ENCODE measurements around the gene RNF31. TPM values are rescaled to one million over a fixed set of nuclear protein-coding genes. Genes with fewer than 3 reads are reported as not detected.
A peak's percentile ranks its signal among the peaks of the same experiment; 100 is the strongest.

RNF31 gene
- total and polyA plus RNA-seq, 2 of the 13 experiments (the other 11 are each of a cell fraction or from before 2014, with no cell fraction given): 48.2 to 86.8 TPM

DNA sequence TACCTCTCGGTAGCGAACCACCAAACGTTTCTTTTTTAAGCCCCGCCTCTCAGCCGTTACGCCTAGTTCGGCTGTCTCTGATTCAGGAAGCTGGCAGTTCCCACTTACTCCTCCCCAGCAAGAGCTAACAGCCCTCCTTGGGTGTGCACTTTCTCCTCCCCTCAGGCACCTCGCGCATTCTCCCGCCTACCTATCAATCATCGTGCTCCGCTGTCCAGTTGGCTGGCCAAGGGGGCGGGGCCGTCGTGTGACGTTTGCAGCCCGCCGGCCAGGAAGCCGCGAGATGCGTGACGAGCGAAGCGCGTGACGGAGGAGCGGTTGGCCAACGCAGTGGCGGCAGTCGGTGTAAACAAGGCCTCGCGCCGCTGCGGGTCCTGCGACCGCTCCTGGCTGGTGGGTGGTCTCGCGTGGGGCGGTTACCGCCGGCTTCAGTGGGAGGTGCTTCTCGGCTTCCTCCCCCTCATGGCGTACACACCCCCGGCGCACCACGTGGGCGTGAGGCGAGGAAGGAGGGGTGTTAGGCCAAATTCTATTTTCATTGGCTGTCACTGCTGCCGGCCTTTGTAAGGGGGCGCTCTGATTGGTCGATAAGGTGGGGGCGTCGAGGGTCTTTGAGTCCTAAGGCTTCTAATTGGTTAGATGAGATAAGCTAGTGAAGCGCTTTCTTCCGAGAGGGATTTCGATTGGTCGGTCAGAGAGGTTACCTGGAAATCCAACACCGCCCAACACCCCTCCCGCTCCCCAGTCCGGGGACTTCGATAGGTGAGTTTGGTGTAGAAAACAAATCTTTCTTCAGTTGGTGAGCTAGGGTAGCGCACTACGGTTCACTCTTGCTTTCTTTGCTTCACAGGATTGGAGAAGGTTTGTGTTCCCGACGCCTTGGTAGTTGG lies 32.5 kb upstream of the RNF31 start, which contains the start of the genes DCAF11 and NRL (continued):
- TF ChIP-seq TCF7 (IDR thresholded peaks at IDR 0.05; ENCODE audit: low read depth) (no peak), GTF3A (CRISPR knock-in tag; conservative IDR thresholded peaks at IDR 0.05) (peak; percentile 57; the same call in 1 of the 2 replicates), ATF1 (CRISPR knock-in tag; IDR thresholded peaks at IDR 0.05) (no peak), DNMT1 (CRISPR knock-in tag; IDR thresholded peaks at IDR 0.05) (peak; percentile 99), ZNF772 (CRISPR knock-in tag; IDR thresholded peaks at IDR 0.05) (peak; percentile 97), FOXA3 (CRISPR knock-in tag; IDR thresholded peaks at IDR 0.05) (peak; percentile 94), CHD2 (IDR thresholded peaks at IDR 0.05; ENCODE audit: low read depth, low read length) (peak; percentile 99), ZNF569 (CRISPR knock-in tag; IDR thresholded peaks at IDR 0.05; ENCODE audit: borderline replicate concordance) (0 out of 2 replicates have a peak, but pooled peaks have one; percentile 61), IKZF4 (CRISPR knock-in tag; IDR thresholded peaks at IDR 0.05; ENCODE audit: borderline replicate concordance, low read depth, not compliant biosample characterization) (peak; percentile 99), NFE2L1 (CRISPR knock-in tag; IDR thresholded peaks at IDR 0.05; ENCODE audit: borderline replicate concordance) (0 out of 2 replicates have a peak, but pooled peaks have one; percentile 47), ZNF160 (CRISPR knock-in tag; IDR thresholded peaks at IDR 0.05) (peak; percentile 95)
- TF ChIP-seq, protein P1, sequence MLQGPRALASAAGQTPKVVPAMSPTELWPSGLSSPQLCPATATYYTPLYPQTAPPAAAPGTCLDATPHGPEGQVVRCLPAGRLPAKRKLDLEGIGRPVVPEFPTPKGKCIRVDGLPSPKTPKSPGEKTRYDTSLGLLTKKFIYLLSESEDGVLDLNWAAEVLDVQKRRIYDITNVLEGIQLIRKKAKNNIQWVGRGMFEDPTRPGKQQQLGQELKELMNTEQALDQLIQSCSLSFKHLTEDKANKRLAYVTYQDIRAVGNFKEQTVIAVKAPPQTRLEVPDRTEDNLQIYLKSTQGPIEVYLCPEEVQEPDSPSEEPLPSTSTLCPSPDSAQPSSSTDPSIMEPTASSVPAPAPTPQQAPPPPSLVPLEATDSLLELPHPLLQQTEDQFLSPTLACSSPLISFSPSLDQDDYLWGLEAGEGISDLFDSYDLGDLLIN (CRISPR knock-in tag; IDR thresholded peaks at IDR 0.05; ENCODE audit: borderline replicate concordance): peak; percentile 98; the same call in 1 of the 2 replicates
- TF ChIP-seq, protein P2, sequence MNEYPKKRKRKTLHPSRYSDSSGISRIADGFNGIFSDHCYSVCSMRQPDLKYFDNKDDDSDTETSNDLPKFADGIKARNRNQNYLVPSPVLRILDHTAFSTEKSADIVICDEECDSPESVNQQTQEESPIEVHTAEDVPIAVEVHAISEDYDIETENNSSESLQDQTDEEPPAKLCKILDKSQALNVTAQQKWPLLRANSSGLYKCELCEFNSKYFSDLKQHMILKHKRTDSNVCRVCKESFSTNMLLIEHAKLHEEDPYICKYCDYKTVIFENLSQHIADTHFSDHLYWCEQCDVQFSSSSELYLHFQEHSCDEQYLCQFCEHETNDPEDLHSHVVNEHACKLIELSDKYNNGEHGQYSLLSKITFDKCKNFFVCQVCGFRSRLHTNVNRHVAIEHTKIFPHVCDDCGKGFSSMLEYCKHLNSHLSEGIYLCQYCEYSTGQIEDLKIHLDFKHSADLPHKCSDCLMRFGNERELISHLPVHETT (CRISPR knock-in tag; conservative IDR thresholded peaks at IDR 0.05): peak; percentile 96
- TF ChIP-seq, protein P3, sequence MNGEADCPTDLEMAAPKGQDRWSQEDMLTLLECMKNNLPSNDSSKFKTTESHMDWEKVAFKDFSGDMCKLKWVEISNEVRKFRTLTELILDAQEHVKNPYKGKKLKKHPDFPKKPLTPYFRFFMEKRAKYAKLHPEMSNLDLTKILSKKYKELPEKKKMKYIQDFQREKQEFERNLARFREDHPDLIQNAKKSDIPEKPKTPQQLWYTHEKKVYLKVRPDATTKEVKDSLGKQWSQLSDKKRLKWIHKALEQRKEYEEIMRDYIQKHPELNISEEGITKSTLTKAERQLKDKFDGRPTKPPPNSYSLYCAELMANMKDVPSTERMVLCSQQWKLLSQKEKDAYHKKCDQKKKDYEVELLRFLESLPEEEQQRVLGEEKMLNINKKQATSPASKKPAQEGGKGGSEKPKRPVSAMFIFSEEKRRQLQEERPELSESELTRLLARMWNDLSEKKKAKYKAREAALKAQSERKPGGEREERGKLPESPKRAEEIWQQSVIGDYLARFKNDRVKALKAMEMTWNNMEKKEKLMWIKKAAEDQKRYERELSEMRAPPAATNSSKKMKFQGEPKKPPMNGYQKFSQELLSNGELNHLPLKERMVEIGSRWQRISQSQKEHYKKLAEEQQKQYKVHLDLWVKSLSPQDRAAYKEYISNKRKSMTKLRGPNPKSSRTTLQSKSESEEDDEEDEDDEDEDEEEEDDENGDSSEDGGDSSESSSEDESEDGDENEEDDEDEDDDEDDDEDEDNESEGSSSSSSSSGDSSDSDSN (CRISPR knock-in tag; IDR thresholded peaks at IDR 0.05): peak; percentile 16; the same call in 1 of the 2 replicates
- TF ChIP-seq, protein P4, sequence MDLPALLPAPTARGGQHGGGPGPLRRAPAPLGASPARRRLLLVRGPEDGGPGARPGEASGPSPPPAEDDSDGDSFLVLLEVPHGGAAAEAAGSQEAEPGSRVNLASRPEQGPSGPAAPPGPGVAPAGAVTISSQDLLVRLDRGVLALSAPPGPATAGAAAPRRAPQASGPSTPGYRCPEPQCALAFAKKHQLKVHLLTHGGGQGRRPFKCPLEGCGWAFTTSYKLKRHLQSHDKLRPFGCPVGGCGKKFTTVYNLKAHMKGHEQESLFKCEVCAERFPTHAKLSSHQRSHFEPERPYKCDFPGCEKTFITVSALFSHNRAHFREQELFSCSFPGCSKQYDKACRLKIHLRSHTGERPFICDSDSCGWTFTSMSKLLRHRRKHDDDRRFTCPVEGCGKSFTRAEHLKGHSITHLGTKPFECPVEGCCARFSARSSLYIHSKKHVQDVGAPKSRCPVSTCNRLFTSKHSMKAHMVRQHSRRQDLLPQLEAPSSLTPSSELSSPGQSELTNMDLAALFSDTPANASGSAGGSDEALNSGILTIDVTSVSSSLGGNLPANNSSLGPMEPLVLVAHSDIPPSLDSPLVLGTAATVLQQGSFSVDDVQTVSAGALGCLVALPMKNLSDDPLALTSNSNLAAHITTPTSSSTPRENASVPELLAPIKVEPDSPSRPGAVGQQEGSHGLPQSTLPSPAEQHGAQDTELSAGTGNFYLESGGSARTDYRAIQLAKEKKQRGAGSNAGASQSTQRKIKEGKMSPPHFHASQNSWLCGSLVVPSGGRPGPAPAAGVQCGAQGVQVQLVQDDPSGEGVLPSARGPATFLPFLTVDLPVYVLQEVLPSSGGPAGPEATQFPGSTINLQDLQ (CRISPR knock-in tag; IDR thresholded peaks at IDR 0.05): no peak
- TF ChIP-seq, protein P5, sequence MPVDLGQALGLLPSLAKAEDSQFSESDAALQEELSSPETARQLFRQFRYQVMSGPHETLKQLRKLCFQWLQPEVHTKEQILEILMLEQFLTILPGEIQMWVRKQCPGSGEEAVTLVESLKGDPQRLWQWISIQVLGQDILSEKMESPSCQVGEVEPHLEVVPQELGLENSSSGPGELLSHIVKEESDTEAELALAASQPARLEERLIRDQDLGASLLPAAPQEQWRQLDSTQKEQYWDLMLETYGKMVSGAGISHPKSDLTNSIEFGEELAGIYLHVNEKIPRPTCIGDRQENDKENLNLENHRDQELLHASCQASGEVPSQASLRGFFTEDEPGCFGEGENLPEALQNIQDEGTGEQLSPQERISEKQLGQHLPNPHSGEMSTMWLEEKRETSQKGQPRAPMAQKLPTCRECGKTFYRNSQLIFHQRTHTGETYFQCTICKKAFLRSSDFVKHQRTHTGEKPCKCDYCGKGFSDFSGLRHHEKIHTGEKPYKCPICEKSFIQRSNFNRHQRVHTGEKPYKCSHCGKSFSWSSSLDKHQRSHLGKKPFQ (CRISPR knock-in tag; IDR thresholded peaks at IDR 0.05; ENCODE audit: insufficient replicate concordance): peak; percentile 98

Measured in HepG2 (cell line).